Measurements from ENCODE around the gene DLX4. TPM values are rescaled to one million over a fixed set of nuclear protein-coding genes. Genes with fewer than 3 reads are reported as not detected.

DLX4 gene
- total RNA-seq, 1 experiment from 2014 or later: 11.2 TPM

GRCh38 chr17:49997301-49997650, 28.3 kb downstream of the DLX4 start:
- DNase-seq (ENCODE audit: low read depth, low spot score) (no peak), ATAC-seq (no peak)
- no peak for TF ChIP-seq REST (IDR thresholded peaks at IDR 0.05; ENCODE audit: insufficient read depth in 1 of 2, low read depth in 2 of 2, low read length in 1 of 2)
- no peak for TF ChIP-seq SIN3A (IDR thresholded peaks at IDR 0.05; ENCODE audit: borderline replicate concordance, insufficient read depth, low read depth, low read length)
- TF ChIP-seq CTCF (IDR thresholded peaks at IDR 0.05): no peak
- no peak for TF ChIP-seq TCF7L2 (IDR thresholded peaks at IDR 0.05; ENCODE audit: low read depth, low read length)
- no peak for TF ChIP-seq POLR2AphosphoS5 (IDR thresholded peaks at IDR 0.05; ENCODE audit: low read depth, low read length)
- in situ Hi-C loops (cut with HindIII; ENCODE audit: low pct_unique_long_range_greater_than_20kb, low sequenced_read_pairs) (loop anchor here (5.0 kb wide), 1 partner anchor 90 kb away; no protein-coding TSS in a partner anchor), intact Hi-C loops (cut with micrococcal nuclease; ENCODE audit: unreplicated experiment) (loop anchor here (2.0 to 10.0 kb wide), 3 partner anchors 44 to 425 kb away; partner anchors contain the start of gene SLC35B1)
- Histone ChIP-seq H3K27ac (ENCODE audit: low read length) (no peak overlapping the region), H3K4me1 (ENCODE audit: control insufficient read depth, insufficient read depth, low read length) (peaks cover 25% of the 10 kb centered on the region), H3K4me3 (ENCODE audit: low read depth in 2 of 2, low read length in 2 of 2) (peak overlapping the region; percentile 45 to 59), H3K36me3 (ENCODE audit: control insufficient read depth, insufficient read depth, low read length) (no peaks in the 10 kb centered on the region), H3K9me3 (ENCODE audit: control insufficient read depth, insufficient read depth, low read depth, low read length) (no peaks in the 10 kb centered on the region), H3K27me3 (ENCODE audit: control insufficient read depth, insufficient read depth, low read length) (no peaks in the 10 kb centered on the region)
- no TSS peak for BruUV-seq (replicated peaks)
- POLR2A ChIA-PET: no interaction called here
- CTCF ChIA-PET: interaction anchor here (0.5 to 3.7 kb wide), 16 partner anchors 9 to 429 kb away, joined by 3 to 55 read pairs (median 5); no protein-coding TSS in a partner anchor

- POLR2A ChIA-PET: interaction anchor here (0.6 kb wide), 1 partner anchor 1131 kb away, joined by 8 read pairs; no protein-coding TSS in a partner anchor
- peak overlapping the region; percentile 72 for H3K27ac ChIP-seq (ENCODE audit: low read length)
- peak; percentile 78 for ATAC-seq
- in situ Hi-C loops (cut with HindIII; ENCODE audit: low pct_unique_long_range_greater_than_20kb, low sequenced_read_pairs) (loop anchor here (5.0 kb wide), 1 partner anchor 91 kb away; no protein-coding TSS in a partner anchor), intact Hi-C loops (cut with micrococcal nuclease; ENCODE audit: unreplicated experiment) (loop anchor here (1.0 to 10.0 kb wide), 4 partner anchors 45 to 426 kb away; partner anchors contain the start of gene SLC35B1)
- CTCF ChIA-PET: interaction anchor here (0.5 to 3.7 kb wide), 18 partner anchors 10 to 430 kb away, joined by 3 to 55 read pairs (median 4); no protein-coding TSS in a partner anchor
- BruUV-seq (replicated peaks): no TSS peak
- no peaks in the 10 kb centered on the region for H3K9me3 ChIP-seq (ENCODE audit: control insufficient read depth, insufficient read depth, low read depth, low read length)
- TF ChIP-seq CTCF (IDR thresholded peaks at IDR 0.05): peak; percentile 96
- TF ChIP-seq POLR2AphosphoS5 (IDR thresholded peaks at IDR 0.05; ENCODE audit: low read depth, low read length): no peak
- H3K4me1 ChIP-seq (ENCODE audit: control insufficient read depth, insufficient read depth, low read length): peaks cover 19% of the 10 kb centered on the region
- peak; percentile 30 for DNase-seq (ENCODE audit: low read depth, low spot score)
- H3K4me3 ChIP-seq (ENCODE audit: low read depth in 2 of 2, low read length in 2 of 2): peak overlapping the region; percentile 13 to 24; a peak in 3 of 4 replicates
- H3K27me3 ChIP-seq (ENCODE audit: control insufficient read depth, insufficient read depth, low read length): no peaks in the 10 kb centered on the region
- H3K36me3 ChIP-seq (ENCODE audit: control insufficient read depth, insufficient read depth, low read length): no peaks in the 10 kb centered on the region
Measured at GRCh38 chr17:49997773-49998703, 29.0 kb downstream of the DLX4 start.

Data from Panc1 (cell line).